HepG2 (cell line): ENCODE measurements around the gene SMYD5. TPM values are rescaled to one million over a fixed set of nuclear protein-coding genes. Genes with fewer than 3 reads are reported as not detected.
A peak's percentile ranks its signal among the peaks of the same experiment; 100 is the strongest.

Source experiments
- BRD4 ChIP-seq: sonication (generic); formaldehyde crosslinking; IDR thresholded peaks from 2 replicates; pipeline ENCODE4 v1.4.0; 2020; ENCODE audit warnings: missing genetic modification reagents
- EP300 ChIP-seq, 3 experiments: sonication (generic) in 1 of 3; formaldehyde crosslinking in 1 of 3; IDR thresholded peaks; 2 replicates each; pipeline versions ENCODE4 v1.5.1 to v1.6.1; 2011 to 2020; ENCODE audit warnings: low read depth in 2 of 3, low read length in 2 of 3, borderline replicate concordance in 1 of 3, improper control_type of control experiment in 1 of 3, mild to moderate bottlenecking in 1 of 3, missing genetic modification reagents in 1 of 3, moderate library complexity in 1 of 3
- ERF ChIP-seq: IDR thresholded peaks from 2 replicates; pipeline ENCODE4 v1.6.1; 2018; ENCODE audit warnings: missing biosample characterization, missing genetic modification reagents
- FIP1L1 ChIP-seq: fragments of 200-400 bp; formaldehyde crosslinking; IDR thresholded peaks from 2 replicates; pipeline ENCODE4 v1.6.1; 2018; ENCODE audit warnings: low read depth, mild to moderate bottlenecking, low read length, moderate library complexity, borderline replicate concordance; ENCODE audit not compliant: insufficient read depth
- GABPA ChIP-seq, 2 experiments: IDR thresholded peaks; 2 replicates each; pipeline ENCODE4 v1.6.1; 2011 to 2016; ENCODE audit warnings: low read depth in 2 of 2, low read length in 1 of 2, missing biosample characterization in 1 of 2, missing genetic modification characterization in 1 of 2
- JDP2 ChIP-seq: sonication (generic); formaldehyde crosslinking; IDR thresholded peaks from 2 replicates; pipeline ENCODE4 v1.8.1; 2022; ENCODE audit warnings: missing genetic modification reagents, borderline replicate concordance
- MIER3 ChIP-seq: IDR thresholded peaks from 2 replicates; pipeline ENCODE4 v1.6.1; 2016; ENCODE audit warnings: missing compliant biosample characterization, borderline replicate concordance
- MXD4 ChIP-seq: IDR thresholded peaks from 2 replicates; pipeline ENCODE4 v1.6.1; 2016; ENCODE audit warnings: mild to moderate bottlenecking, missing biosample characterization, missing genetic modification reagents
- NFE2L2 ChIP-seq: fragments of 150-350 bp; IDR thresholded peaks from 2 replicates; pipeline ENCODE4 v1.6.1; 2014; ENCODE audit warnings: low read length
- PHF5A ChIP-seq: IDR thresholded peaks from one replicate; pipeline ENCODE4 v1.6.1; 2018; ENCODE audit warnings: low read depth, missing genetic modification reagents; ENCODE audit not compliant: unreplicated experiment
- SNAPC2 ChIP-seq: sonication (generic); formaldehyde crosslinking; IDR thresholded peaks from 2 replicates; pipeline ENCODE4 v1.8.1; 2022; ENCODE audit warnings: mild to moderate bottlenecking, missing genetic modification reagents
- SOX5 ChIP-seq: IDR thresholded peaks from 2 replicates; pipeline ENCODE4 v1.6.1; 2016; ENCODE audit warnings: borderline replicate concordance
- SUZ12 ChIP-seq: fragments of 150-350 bp; IDR thresholded peaks from 2 replicates; pipeline ENCODE4 v1.6.1; 2014; ENCODE audit warnings: low read depth, low read length
- TARDBP ChIP-seq: sonication (generic); formaldehyde crosslinking; IDR thresholded peaks from 2 replicates; pipeline ENCODE4 v1.8.0; 2022; ENCODE audit warnings: mild to moderate bottlenecking, missing genetic modification reagents
- TFAP4 ChIP-seq: sonication (generic); IDR thresholded peaks from 2 replicates; pipeline ENCODE4 v1.6.1; 2016; ENCODE audit warnings: low read depth, borderline replicate concordance
- TOPORS ChIP-seq: sonication (generic); formaldehyde crosslinking; IDR thresholded peaks from 2 replicates; pipeline ENCODE4 v1.8.0; 2023; ENCODE audit warnings: mild to moderate bottlenecking, missing genetic modification reagents
- ZBTB21 ChIP-seq: sonication (generic); formaldehyde crosslinking; IDR thresholded peaks from 2 replicates; pipeline ENCODE4 v1.4.0; 2020; ENCODE audit warnings: missing genetic modification reagents
- ZBTB7B ChIP-seq: sonication (generic); formaldehyde crosslinking; IDR thresholded peaks from 2 replicates; pipeline ENCODE4 v1.4.0; 2020; ENCODE audit warnings: missing genetic modification reagents
- ZNF17 ChIP-seq: sonication (generic); formaldehyde crosslinking; IDR thresholded peaks from 2 replicates; pipeline ENCODE4 v1.5.0; 2020; ENCODE audit warnings: mild to moderate bottlenecking, missing genetic modification reagents
- ZNF274 ChIP-seq: sonication (generic); formaldehyde crosslinking; IDR thresholded peaks from 2 replicates; pipeline ENCODE4 v1.5.1; 2020; ENCODE audit warnings: mild to moderate bottlenecking, missing genetic modification reagents
- ZNF33B ChIP-seq: sonication (generic); formaldehyde crosslinking; IDR thresholded peaks from 2 replicates; pipeline ENCODE4 v1.5.1; 2020; ENCODE audit warnings: mild to moderate bottlenecking, missing genetic modification reagents
- ZNF414 ChIP-seq: sonication (generic); formaldehyde crosslinking; IDR thresholded peaks from 2 replicates; pipeline ENCODE4 v1.5.0; 2020; ENCODE audit warnings: missing genetic modification reagents
- ZNF441 ChIP-seq: sonication (generic); formaldehyde crosslinking; IDR thresholded peaks from 2 replicates; pipeline ENCODE4 v1.7.0; 2021; ENCODE audit warnings: missing genetic modification reagents, borderline replicate concordance
- ZNF572 ChIP-seq: sonication (generic); formaldehyde crosslinking; IDR thresholded peaks from 2 replicates; pipeline ENCODE4 v1.5.1; 2020; ENCODE audit warnings: mild to moderate bottlenecking, missing genetic modification reagents
- ZNF607 ChIP-seq: sonication (generic); formaldehyde crosslinking; IDR thresholded peaks from 2 replicates; pipeline ENCODE4 v1.5.1; 2020; ENCODE audit warnings: missing genetic modification reagents, mild to moderate bottlenecking, borderline replicate concordance
- ZNF615 ChIP-seq: sonication (generic); formaldehyde crosslinking; IDR thresholded peaks from 2 replicates; pipeline ENCODE4 v1.5.0; 2020; ENCODE audit warnings: mild to moderate bottlenecking, missing genetic modification reagents, borderline replicate concordance
- polyA plus RNA-seq, 8 experiments: library from polyadenylated mRNA; depleted of rRNA in 3 of 8; stranded (reverse) in 7 of 8; unstranded in 1 of 8; fragments of >200 nt; fragmentation: Illumina TruSeq in 4 of 8; extraction: Trizol in 4 of 8; gene quantifications; 2 replicates each; pipeline versions ENCODE4 v1.2.1 to v1.2.3, GENCODE V29; 2011 to 2016; ENCODE audit warnings: low read depth in 4 of 8, missing spikeins in 1 of 8, mixed read lengths in 1 of 8; ENCODE audit not compliant: insufficient read depth in 1 of 8
- total RNA-seq, 5 experiments: library from RNA; depleted of rRNA; stranded (reverse); fragments of >200 nt; fragmentation: Illumina TruSeq; extraction: Trizol; gene quantifications; 2 replicates each; pipeline ENCODE4 v1.2.3, GENCODE V29; 2016; ENCODE audit warnings: low read depth in 1 of 5
- TF ChIP-seq, protein P1 (sequence below): sonication (generic); formaldehyde crosslinking; IDR thresholded peaks from 2 replicates; pipeline ENCODE4 v1.4.0; 2020; ENCODE audit warnings: low read depth, mild to moderate bottlenecking, missing genetic modification reagents
- TF ChIP-seq, protein P2 (sequence below): sonication (generic); formaldehyde crosslinking; IDR thresholded peaks from 2 replicates; pipeline ENCODE4 v1.5.0; 2020; ENCODE audit warnings: mild to moderate bottlenecking, missing genetic modification reagents

SMYD5 gene
- total and polyA plus RNA-seq, 2 of the 13 experiments (the other 11 are each of a cell fraction or from before 2014, with no cell fraction given), result 55.8 to 70.4 TPM

GRCh38 chr2:73262108-73262651 is 48.1 kb downstream of the SMYD5 start (continued):
- TF ChIP-seq SNAPC2 (CRISPR knock-in tag) (no peak), TOPORS (no peak), MIER3 (CRISPR knock-in tag) (peak; percentile 82; the same call in 1 of the 2 replicates), TFAP4 (peak; percentile 51; the same call in 1 of the 2 replicates), ZBTB21 (CRISPR knock-in tag) (peak; percentile 52; the same call in 1 of the 2 replicates), ZNF607 (CRISPR knock-in tag) (no peak), ZNF414 (CRISPR knock-in tag) (peak; percentile 73; the same call in 1 of the 2 replicates), ZNF274 (no peak), NFE2L2 (no peak), ZNF17 (CRISPR knock-in tag) (0 out of 2 replicates have a peak, but pooled peaks have one; percentile 52), ERF (CRISPR knock-in tag) (peak; percentile 90), BRD4 (CRISPR knock-in tag) (no peak), GABPA (IDR thresholded peaks at IDR 0.05; ENCODE audit: low read depth, low read length) (no peak), GABPA (CRISPR knock-in tag; IDR thresholded peaks at IDR 0.05; ENCODE audit: low read depth) (0 out of 2 replicates have a peak, but pooled peaks have one; percentile 26), ZNF615 (CRISPR knock-in tag) (peak; percentile 68; the same call in 1 of the 2 replicates), MXD4 (CRISPR knock-in tag) (peak; percentile 89), SOX5 (CRISPR knock-in tag) (peak; percentile 96), ZBTB7B (CRISPR knock-in tag) (peak; percentile 78; the same call in 1 of the 2 replicates), EP300 (IDR thresholded peaks at IDR 0.05; ENCODE audit: low read depth in 2 of 2, low read length in 2 of 2) (peak in 1 of 2 experiments; percentile 90; a peak in 2 of 4 replicates), EP300 (CRISPR knock-in tag; IDR thresholded peaks at IDR 0.05; ENCODE audit: borderline replicate concordance) (peak; percentile 65; the same call in 1 of the 2 replicates), TARDBP (no peak; the same call in 1 of the 2 replicates), SUZ12 (no peak), ZNF33B (CRISPR knock-in tag) (0 out of 2 replicates have a peak, but pooled peaks have one; percentile 14), ZNF572 (CRISPR knock-in tag) (no peak), FIP1L1 (no peak), ZNF441 (no peak; the same call in 1 of the 2 replicates), PHF5A (peak; percentile 88), JDP2 (CRISPR knock-in tag) (no peak)
- TF ChIP-seq, protein P1, sequence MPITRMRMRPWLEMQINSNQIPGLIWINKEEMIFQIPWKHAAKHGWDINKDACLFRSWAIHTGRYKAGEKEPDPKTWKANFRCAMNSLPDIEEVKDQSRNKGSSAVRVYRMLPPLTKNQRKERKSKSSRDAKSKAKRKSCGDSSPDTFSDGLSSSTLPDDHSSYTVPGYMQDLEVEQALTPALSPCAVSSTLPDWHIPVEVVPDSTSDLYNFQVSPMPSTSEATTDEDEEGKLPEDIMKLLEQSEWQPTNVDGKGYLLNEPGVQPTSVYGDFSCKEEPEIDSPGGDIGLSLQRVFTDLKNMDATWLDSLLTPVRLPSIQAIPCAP (CRISPR knock-in tag), result no peak
- TF ChIP-seq, protein P2, sequence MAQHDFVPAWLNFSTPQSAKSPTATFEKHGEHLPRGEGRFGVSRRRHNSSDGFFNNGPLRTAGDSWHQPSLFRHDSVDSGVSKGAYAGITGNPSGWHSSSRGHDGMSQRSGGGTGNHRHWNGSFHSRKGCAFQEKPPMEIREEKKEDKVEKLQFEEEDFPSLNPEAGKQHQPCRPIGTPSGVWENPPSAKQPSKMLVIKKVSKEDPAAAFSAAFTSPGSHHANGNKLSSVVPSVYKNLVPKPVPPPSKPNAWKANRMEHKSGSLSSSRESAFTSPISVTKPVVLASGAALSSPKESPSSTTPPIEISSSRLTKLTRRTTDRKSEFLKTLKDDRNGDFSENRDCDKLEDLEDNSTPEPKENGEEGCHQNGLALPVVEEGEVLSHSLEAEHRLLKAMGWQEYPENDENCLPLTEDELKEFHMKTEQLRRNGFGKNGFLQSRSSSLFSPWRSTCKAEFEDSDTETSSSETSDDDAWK, result no peak
